GM12875 (cell line): ENCODE data around the gene MARCO.

Experiments
- H3K4me3 ChIP-seq: one replicate; pipeline ENCODE4 v1.5.1; 2011; ENCODE audit warnings: low read depth, low read length, control low read depth
- CTCF ChIP-seq: IDR thresholded peaks from 2 replicates; pipeline ENCODE4 v1.5.1; 2011; ENCODE audit warnings: low read depth, mild to moderate bottlenecking, control low read depth, inconsistent platforms, low read length, moderate library complexity, borderline replicate concordance; ENCODE audit not compliant: insufficient read depth

The MARCO gene

GRCh38 chr2:118913803-118914645 is 28.0 kb upstream of the MARCO start:
- no peak for TF ChIP-seq CTCF
- no peak overlapping the region for H3K4me3 ChIP-seq

- H3K4me3 ChIP-seq, result no peak overlapping the region
- TF ChIP-seq CTCF, result no peak
Measured at GRCh38 chr2:118914721-118915453, 27.1 kb upstream of the MARCO start.

- TF ChIP-seq CTCF, result no peak
- H3K4me3 ChIP-seq, result no peak overlapping the region
Measured at GRCh38 chr2:118918017-118918416, 24.0 kb upstream of the MARCO start.

- TF ChIP-seq CTCF, result no peak
- no peak overlapping the region for H3K4me3 ChIP-seq
Measured at GRCh38 chr2:118921646-118922045, 20.3 kb upstream of the MARCO start.

GRCh38 chr2:118922254-118922653 is 19.7 kb upstream of the MARCO start:
- TF ChIP-seq CTCF, result no peak
- H3K4me3 ChIP-seq, result no peak overlapping the region

- no peak overlapping the region for H3K4me3 ChIP-seq
- TF ChIP-seq CTCF, result no peak
Measured at GRCh38 chr2:118923371-118923770, 18.6 kb upstream of the MARCO start.
